Panc1 (cell line): Measurements from ENCODE around the gene CFAP58. TPM values are rescaled to one million over a fixed set of nuclear protein-coding genes. Genes with fewer than 3 reads are reported as not detected.

ENCODE experiments used
- ATAC-seq: fragments of 200-7000 bp; cut with Tn5 transposase; 2 replicates; pipeline ENCODE4 v1.9.1; 2020; ENCODE audit warnings: mild to moderate bottlenecking, moderate library complexity
- BruUV-seq: library from RNA; stranded (reverse); fragments of 400-500 nt; replicated peaks from 2 replicates; lab custom pipeline; 2021; lab: Mats Ljungman, UMichigan
- CTCF ChIA-PET: fragments of 300-600 bp; sonication (Branson Sonifier 250); formaldehyde crosslinking; loops from one replicate; lab custom pipeline; 2022; ENCODE audit warnings: antibody characterized with exemption; lab: Charles Lee
- POLR2A ChIA-PET: fragments of 300-600 bp; sonication (Branson Sonifier 250); formaldehyde crosslinking; loops from one replicate; lab custom pipeline; 2022; ENCODE audit warnings: antibody characterized with exemption; lab: Charles Lee
- DNase-seq: peaks from one replicate; pipeline ENCODE4 v3.0.0-alpha.2; 2010; ENCODE audit warnings: low read depth, low spot score
- H3K27ac ChIP-seq: 2 replicates; pipeline ENCODE4 v1.5.1; 2011; ENCODE audit warnings: mild to moderate bottlenecking, low read length, inconsistent platforms
- H3K27me3 ChIP-seq: fragments of 200-500 bp; sonication (Bioruptor generic); 2 replicates; pipeline ENCODE4 v1.6.0; 2014; ENCODE audit warnings: low read length, inconsistent platforms; ENCODE audit not compliant: control insufficient read depth, insufficient read depth
- H3K36me3 ChIP-seq: fragments of 200-500 bp; sonication (Bioruptor generic); 2 replicates; pipeline ENCODE4 v1.5.1; 2014; ENCODE audit warnings: inconsistent platforms, mild to moderate bottlenecking, low read length, moderate library complexity; ENCODE audit not compliant: control insufficient read depth, insufficient read depth
- H3K4me1 ChIP-seq: 2 replicates; pipeline ENCODE4 v1.5.1; 2011; ENCODE audit warnings: inconsistent platforms, mild to moderate bottlenecking, low read length, moderate library complexity; ENCODE audit not compliant: control insufficient read depth, insufficient read depth
- H3K4me3 ChIP-seq, 2 experiments: 2 replicates each; pipeline ENCODE4 v1.5.1; 2011 to 2012; ENCODE audit warnings: low read depth in 2 of 2, low read length in 2 of 2, mild to moderate bottlenecking in 2 of 2, inconsistent platforms in 1 of 2, moderate library complexity in 1 of 2
- H3K9me3 ChIP-seq: fragments of 200-500 bp; sonication (Bioruptor generic); 2 replicates; pipeline ENCODE4 v1.5.1; 2014; ENCODE audit warnings: low read depth, mild to moderate bottlenecking, inconsistent platforms, low read length, moderate library complexity; ENCODE audit not compliant: control insufficient read depth, insufficient read depth
- CTCF ChIP-seq: fragments of 450-650 bp; IDR thresholded peaks from 2 replicates; pipeline ENCODE4 v1.5.1; 2017; ENCODE audit warnings: mild to moderate bottlenecking
- POLR2AphosphoS5 ChIP-seq: IDR thresholded peaks from 2 replicates; pipeline ENCODE4 v1.6.1; 2012; ENCODE audit warnings: mild to moderate bottlenecking, low read depth, low read length, moderate library complexity
- REST ChIP-seq, 2 experiments: IDR thresholded peaks; 2 replicates each; pipeline ENCODE4 v1.6.1; 2011 to 2012; ENCODE audit warnings: low read depth in 2 of 2, control low read depth in 1 of 2, low read length in 1 of 2, mild to moderate bottlenecking in 1 of 2, moderate library complexity in 1 of 2; ENCODE audit not compliant: insufficient read depth in 1 of 2
- SIN3A ChIP-seq: IDR thresholded peaks from 2 replicates; pipeline ENCODE4 v1.6.1; 2012; ENCODE audit warnings: low read depth, mild to moderate bottlenecking, low read length, moderate library complexity, borderline replicate concordance; ENCODE audit not compliant: insufficient read depth
- TCF7L2 ChIP-seq: IDR thresholded peaks from 2 replicates; pipeline ENCODE4 v1.6.1; 2011; ENCODE audit warnings: mild to moderate bottlenecking, low read depth, low read length, inconsistent platforms
- in situ Hi-C: cut with HindIII; loops from 2 replicates; pipeline ENCODE4 v1.10.0; 2016; ENCODE audit warnings: low sequenced_read_pairs, low pct_unique_long_range_greater_than_20kb
- intact Hi-C: fragments of 100-400 bp; cut with micrococcal nuclease; formaldehyde crosslinking; loops from one replicate; pipeline ENCODE4 v1.10.0; 2022; ENCODE audit not compliant: unreplicated experiment
- total RNA-seq: library from RNA; stranded (reverse); gene quantifications from one replicate; pipeline ENCODE4 v1.2.1, GENCODE V29; 2021; ENCODE audit not compliant: unreplicated experiment

Gene CFAP58
- total RNA-seq, 1 experiment from 2014 or later, result 2.0 TPM

- no peaks in the 10 kb centered on the region for H3K36me3 ChIP-seq
- no peak for TF ChIP-seq CTCF
- no peak for TF ChIP-seq REST (IDR thresholded peaks at IDR 0.05; ENCODE audit: insufficient read depth in 1 of 2, low read depth in 2 of 2, low read length in 1 of 2)
- no peak for TF ChIP-seq POLR2AphosphoS5
- no peak for TF ChIP-seq SIN3A
- no peak for TF ChIP-seq TCF7L2
- peaks cover 5% of the 10 kb centered on the region; the same call in 1 of the 2 replicates for H3K27me3 ChIP-seq
- DNase-seq (no peak), ATAC-seq (no peak)
- no peak overlapping the region for H3K27ac ChIP-seq
- H3K4me3 ChIP-seq, result no peak overlapping the region
- in situ Hi-C loops (no loop called here), intact Hi-C loops (no loop called here)
- ChIA-PET CTCF (no interaction called here), POLR2A (no interaction called here)
- no peaks in the 10 kb centered on the region for H3K4me1 ChIP-seq
- no peaks in the 10 kb centered on the region for H3K9me3 ChIP-seq
- BruUV-seq, result no TSS peak
These were observed 134.3 kb downstream of the CFAP58 start for GRCh38 chr10:104487794-104488438.

- Histone ChIP-seq H3K27me3 (peaks cover 5% of the 10 kb centered on the region; the same call in 1 of the 2 replicates), H3K36me3 (no peaks in the 10 kb centered on the region), H3K9me3 (no peaks in the 10 kb centered on the region), H3K4me3 (no peak overlapping the region), H3K27ac (no peak overlapping the region), H3K4me1 (no peaks in the 10 kb centered on the region)
- no TSS peak for BruUV-seq
- intact Hi-C loops, result no loop called here
- TF ChIP-seq SIN3A (no peak), POLR2AphosphoS5 (no peak), CTCF (no peak), REST (IDR thresholded peaks at IDR 0.05; ENCODE audit: insufficient read depth in 1 of 2, low read depth in 2 of 2, low read length in 1 of 2) (no peak), TCF7L2 (no peak)
- in situ Hi-C loops, result no loop called here
- POLR2A ChIA-PET, result no interaction called here
- CTCF ChIA-PET, result no interaction called here
- no peak for ATAC-seq
- no peak for DNase-seq
These were observed 134.8 kb downstream of the CFAP58 start for GRCh38 chr10:104488439-104488832.
